ENCODE measurements around the gene SCN4A.
A peak's percentile ranks its signal among the peaks of the same experiment; 100 is the strongest.

SCN4A gene

DNA sequence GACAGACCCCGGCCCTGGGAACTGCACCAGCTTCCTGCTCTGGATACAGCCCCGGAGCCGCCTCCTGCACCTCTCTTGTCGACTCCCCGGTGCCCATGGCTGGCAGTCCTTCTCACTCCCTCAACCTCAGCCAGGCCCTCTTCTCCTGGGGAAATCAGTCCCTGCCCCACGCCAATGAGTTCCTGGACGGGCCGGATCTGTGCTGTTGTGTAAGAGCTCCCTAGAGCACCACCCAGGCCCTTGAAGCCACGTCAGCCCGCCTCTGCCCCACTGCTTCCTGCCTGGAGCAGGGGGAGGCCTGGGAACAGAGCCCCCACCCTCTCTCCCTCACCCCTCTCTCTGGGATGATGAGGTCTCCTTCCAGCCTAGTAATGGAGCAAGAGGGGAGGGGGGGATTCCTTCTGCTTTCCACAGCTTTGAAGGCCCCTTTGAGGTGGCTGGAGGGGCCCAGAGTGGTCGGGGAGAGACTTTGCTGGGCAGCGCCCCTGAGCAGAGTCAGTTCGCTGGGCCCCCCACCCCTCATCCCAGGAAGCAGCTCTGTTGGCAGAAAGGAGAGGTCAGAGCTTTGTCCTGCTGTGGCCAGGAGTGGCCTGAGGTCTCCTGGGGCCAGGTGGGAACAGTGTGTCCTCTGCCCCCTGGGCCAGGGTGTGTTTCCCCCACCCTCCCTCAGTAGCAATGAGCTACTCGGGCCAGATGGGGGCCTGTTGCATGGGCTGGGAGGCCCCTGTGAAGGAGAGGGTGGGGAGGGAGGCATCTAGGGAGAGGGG, 29.2 kb upstream of the SCN4A start:
- peak; percentile 71 to 78 for DNase-seq

DNA sequence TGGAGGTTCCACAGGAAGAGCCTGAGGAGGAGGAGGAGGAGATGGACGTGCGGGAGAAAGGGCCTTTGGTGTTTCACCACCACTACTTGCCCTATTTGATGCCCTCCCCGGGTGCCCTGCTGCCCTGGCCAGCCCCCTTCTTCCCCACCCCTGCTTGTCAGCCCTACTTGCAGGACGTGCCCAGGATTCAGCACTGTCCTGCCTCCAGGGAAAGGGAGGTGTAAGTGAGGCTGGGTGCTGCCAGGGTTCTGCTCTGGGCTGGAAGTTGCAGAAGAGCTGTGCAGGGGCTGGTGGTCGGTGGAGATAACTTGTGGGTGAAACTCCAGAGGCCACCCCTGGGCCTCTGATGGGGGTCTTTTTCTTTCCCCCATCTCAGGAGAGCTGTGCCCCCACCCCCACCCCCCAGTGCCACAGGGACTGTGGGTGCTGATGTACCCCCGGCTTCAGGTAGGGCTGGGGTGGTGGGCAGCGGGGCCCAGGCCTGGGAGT, 28.4 kb upstream of the SCN4A start:
- DNase-seq, result no peak

DNA sequence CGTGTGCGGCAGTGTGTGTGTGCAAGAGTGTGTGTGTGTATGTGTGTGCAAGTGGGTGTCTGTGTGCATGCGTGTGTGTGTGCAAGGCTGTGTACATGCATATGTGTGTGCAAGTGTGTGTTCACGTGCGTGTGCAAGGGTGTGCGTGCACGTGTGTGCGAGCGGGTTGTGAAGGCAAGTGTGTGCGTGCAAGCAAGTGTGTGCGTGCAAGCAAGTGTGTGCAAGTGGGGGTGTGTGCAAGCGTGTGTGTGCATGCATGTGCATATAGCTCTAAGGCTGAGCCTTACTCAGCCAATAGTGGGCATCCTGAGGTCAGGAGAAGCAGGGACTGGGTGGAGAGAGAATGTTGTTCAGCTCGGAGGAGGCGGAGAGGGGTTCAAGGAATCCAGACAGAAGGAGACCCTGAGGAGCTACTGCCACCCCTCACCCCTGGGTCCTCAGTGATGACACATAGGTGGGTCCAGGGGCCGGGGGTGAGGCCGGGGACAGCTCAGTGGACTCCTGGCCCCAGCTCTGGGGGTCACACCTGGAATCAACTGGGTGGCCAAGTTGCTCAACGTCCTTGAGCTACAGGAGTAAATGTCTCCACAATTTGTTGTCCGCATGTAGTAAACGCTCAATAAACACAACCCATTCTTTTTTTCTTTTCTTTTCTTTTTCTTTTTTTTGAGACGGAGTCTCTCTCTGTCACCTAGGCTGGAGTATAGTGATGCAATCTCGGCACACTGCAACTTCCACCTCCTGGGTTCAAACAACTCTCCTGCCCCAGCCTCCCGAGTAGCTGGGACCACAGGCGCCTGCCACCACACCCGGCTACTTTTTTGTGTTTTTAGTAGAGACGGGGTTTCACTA, 27.2 kb upstream of the SCN4A start:
- DNase-seq, result no peak

DNA sequence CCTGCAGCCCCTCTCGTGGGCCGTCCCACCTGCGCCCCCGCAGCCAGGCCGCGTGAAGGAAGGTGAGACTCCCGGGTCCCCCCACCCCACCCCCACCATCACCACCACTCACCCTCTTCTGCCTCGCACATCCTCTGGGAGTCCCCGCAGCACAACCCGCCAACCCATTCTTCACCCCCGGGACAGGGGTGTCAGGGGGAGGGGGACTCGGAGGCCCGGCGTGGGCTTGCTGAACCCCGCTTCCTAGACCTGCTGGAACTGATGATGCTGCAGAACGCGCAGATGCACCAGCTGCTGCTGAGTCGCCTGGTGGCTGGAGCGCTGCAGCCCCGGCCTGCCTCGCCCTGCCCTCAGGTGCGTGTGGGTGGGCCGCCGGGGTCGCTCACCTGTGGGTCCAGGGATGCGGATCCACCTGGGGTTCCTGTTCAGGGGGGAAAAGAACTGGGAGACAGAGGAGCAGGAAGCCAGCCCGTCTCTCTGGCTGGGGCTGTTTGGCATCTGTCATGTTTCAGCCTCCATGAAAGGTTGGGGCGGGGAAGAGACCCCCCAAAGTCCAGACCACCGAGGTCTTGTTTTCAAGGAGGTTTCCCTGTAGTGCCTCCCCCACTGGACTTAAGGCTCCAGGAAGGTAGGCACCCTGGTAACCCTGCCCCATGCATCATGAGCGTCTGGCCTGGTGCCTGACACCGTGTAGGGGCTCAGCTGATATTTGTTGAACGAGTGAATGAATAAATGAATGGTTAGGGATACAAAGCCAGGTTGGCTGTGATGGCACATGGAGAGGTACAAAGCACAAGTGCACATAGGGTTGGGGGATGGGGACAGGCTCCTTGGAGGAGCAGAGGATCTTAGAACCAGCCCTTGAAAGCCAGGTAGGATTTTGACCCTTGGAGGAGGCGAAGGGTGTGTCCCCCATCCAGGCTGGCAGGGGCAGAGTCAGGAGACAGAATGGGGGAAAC, 26.3 kb upstream of the SCN4A start:
- DNase-seq, result no peak

DNA sequence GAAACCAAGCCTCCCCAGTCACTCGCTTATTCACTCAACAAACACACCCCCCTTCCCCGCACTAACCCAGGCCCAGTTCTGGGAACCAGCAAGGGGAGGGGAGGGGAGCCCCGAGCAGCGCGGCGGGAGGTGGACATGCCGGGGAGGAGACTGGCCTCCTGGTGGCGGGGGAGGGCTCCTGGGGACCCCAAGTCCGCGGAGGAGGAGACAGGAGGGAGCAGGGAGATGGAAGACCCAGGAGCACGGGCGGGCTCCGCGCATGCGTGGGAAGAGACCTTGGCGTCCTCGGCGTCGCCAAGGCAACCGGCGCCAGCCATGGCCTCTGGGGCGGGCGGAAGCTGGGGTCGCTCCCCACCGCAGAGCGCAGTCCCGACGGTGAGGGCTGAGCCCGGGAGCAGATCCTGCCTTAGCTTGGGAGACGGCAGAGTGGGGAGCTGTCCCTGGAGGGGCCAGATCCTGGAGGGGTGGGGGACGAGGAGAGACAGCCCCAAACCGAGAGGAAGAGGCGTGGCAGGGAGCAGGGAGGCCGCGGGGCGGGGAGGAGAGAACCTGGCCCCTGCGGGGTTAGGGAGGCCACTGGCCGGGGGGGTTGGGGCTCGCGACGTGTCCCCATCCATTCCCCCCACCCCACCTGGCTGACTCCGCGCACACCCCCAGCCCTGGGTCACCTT, 25.5 kb upstream of the SCN4A start, which contains the start of gene PRR29:
TSS of gene PRR29 (plus strand) at position 302 of the 671 bp plus-strand sequence. CDS start at position 316, 14 bp downstream.
- peak in 1 of 2 donors; percentile 54 for DNase-seq

DNA sequence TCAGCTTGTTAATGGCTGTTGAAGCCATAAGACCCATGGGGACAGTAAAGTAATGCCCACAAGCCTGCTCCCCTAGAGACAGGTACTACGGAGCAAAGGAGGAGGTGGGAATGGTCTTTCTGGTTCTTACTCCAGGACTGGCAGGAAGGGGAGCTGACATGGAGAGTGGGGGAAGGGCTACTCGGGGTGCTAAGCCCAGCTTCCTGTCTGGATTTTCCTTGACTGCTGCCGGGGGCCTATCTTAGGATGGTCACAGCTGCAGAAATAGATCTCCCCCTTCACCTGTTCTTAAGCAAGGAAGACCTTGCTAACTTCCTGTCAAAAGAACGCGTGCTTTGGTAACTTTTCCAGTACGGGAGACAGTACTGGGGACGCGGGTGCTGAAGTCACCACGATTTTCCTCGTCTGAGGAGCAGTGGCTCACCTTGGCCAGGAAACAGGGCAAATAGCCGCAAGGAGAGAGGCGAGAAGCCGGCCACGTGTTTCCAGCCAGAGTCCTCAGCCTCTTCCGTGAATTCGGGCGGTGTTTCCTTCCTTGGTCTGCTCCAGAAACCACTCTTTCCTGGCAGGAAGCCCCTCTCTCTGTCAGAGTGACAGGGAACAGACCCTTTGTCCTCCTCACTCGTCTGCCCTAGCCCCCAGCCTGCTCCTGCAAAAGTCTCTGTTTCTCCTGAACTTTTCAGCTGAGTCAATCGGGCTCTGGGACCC, 24.8 kb upstream of the SCN4A start:
- no peak for DNase-seq

DNA sequence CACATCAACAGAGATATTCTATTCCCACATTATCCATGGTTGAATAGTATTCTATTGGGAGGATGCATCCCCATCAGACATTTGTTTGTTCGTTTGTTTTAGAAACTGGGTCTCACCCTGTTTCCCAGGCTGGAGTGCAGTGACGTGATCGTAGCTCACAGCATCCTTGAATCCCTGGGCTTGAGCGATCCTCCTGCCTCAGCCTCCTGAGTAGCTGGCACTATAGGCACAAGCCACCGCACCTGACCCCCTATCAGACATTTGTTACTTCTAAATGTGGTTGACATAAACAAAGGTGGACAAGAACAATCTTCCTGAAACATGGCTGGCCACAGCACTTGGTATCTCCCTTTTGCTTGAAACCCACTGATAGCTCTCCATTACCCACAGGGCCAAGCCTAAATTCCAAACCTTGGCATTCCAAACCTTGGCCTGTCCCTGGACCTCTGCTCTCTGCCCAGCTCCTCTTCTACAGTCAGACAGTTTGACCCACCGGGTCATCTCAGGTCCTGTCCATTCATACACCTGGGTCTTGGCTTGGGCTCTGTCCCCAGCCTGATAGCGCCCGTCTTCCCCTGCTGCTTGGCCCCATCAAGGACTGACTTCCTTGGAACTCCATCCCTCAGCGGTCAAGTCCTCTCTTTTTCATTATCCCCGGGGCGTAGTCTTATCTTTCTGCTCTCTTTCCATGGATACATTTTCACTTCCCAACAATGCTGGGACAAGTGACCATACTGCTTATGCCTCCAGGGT, 23.9 kb upstream of the SCN4A start:
- DNase-seq, result no peak

DNA sequence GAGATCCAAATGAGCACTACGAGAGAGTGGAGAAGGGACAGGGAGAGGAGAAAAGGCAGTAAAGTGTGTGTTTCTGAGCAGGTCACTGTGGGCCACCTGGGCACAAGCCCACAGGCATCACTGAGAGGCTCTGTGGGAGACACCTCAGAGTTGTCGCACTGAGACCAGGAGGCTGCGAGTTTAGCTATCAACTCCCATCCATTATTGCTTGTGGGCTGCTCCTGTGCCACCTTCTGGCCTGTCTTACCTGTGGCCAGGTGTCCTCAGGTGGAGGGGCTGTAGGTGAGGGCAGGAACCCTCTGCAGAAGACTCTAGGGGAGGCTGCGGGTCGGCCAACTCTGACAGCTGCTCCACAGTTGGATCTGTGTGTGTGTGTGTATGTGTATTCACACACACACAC, 22.9 kb upstream of the SCN4A start:
- no peak for DNase-seq

DNA sequence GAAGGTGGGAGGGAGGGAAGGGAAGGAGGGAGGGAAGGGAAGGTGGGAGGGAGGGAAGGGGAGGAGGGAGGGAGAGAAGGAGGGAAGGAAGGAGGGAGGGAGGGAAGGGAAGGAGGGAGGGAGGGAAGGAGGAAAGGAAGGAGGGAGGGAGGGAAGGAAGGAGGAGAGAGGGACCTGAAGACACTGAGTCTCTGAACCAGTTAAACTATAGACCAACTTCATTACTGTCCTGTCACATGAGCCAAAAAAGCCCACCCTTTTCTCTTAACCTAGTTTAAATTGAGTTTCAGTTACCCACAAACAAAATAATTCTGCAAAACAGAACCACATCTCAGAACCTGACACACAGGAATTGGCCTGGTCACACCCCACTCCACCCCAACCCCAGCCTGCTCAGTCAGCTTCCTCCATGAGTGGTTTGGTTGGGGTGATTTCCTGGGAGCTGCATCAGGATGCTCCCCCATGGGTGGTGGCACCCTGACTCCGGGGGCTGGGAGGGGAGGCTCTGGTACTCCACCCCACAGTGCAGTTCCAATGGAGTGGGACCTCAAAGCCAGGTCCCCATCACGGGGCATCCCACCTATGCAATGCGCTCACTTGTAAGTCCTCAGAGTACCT, 20.8 kb upstream of the SCN4A start:
- DNase-seq, result no peak

DNA sequence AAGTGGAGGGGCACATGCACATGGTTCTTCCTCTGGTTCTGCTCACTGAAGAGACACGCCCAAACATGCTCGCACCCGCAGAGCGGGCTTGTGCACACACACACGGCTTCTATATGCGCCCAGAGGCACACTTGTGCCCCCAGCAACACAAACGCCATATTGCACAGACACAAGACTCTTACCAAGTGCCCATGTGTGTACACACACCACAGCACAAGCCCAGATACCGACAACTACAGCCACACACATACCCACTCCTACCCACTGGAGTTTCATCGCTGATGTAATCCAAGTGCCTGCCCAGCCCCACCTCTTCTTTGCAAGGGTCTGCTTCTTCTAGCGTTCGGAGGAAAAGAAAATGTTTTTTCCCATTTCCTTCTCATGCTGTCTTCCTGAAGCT, 18.9 kb upstream of the SCN4A start:
- no peak for DNase-seq

DNA sequence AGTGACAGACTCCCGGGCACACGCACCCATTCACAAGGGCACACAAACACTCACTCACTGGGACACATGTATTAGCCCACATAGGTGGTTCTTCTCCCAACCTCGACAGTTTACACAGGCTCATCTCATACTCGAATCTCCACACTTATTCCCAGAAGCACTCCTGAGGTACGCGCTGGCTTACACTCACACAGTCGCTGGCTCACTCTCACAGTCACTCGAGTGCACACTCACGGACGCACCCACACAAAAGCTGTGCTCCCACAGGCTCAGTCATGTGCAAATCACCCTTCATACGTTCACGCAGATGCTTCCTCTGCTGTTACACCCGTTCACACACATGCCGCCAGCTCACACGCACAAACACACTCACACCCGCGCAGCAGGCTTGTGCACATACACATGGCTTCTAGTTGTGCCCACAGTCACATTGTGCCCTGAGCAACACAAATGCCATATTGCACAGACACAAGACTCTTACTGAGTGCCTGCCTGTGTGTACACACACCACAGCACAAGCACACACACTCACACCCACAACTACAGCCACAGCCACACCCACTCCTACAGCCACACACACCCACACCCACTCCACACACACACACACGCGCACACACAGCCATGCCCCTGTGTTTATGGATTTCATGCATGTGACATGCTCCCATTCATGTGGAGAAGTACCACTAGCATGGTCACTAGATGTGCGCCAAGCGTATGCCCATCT, 17.1 kb upstream of the SCN4A start:
- DNase-seq, result no peak

DNA sequence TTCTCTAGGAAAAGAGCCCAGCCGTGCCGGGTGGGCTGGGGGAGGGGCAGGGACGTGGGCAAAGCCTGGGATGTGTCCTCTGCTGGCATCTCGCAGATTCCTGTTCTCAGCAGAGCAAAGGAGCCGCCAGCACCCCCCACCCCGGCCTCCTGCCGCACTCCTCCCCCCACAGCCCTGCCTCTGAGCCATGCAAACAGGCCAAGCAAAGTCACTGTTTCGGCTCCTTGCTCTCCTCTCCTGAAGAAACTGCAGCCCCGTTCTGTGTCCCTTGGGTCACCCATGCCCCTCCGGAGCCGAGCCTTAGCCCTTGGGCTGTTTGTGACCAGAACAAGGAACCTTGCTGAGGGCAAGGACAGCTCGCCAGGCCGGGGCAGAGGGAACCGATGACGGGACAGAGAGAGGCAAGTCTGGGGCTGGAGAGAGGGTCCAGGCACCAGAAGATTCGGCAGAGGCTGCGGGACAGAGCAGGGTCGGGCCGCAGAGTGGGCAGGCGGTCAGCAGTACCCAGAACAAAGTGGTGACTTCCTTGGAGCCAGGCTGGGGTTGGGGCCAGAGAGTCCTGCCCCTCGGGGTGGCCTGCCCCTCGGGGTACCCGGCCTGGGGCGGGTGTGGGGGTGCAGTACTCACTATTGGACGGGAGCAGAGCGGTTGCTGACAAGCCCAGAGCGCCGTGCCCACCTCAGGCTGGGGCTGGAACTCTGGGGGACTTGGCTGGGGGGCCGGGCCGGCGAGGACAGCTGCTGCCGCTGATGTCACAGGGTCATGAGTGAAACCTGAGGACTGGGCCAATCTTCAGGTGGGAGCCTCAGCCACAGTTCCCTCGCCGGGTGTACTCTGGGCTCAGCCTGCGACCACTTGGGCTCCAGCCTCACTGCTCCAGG, 16.3 kb upstream of the SCN4A start:
- DNase-seq, result no peak

DNA sequence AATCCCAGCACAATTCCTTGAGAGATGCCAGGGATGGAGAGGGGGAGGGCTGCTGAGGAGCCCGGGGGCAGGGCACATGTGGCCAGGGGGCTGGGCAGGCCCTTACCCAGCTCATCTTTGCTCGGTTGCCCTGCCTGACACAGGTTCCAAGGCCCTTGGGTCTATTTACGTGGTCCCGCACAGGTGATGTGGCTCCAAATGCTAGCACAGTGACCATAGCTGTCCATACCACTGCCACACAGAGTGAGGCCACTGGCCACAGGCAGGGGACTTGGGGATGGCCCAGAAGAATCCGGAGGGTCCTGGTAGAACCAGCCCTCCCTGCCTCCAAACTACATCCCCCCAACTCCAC, 15.4 kb upstream of the SCN4A start:
- DNase-seq, result no peak

DNA sequence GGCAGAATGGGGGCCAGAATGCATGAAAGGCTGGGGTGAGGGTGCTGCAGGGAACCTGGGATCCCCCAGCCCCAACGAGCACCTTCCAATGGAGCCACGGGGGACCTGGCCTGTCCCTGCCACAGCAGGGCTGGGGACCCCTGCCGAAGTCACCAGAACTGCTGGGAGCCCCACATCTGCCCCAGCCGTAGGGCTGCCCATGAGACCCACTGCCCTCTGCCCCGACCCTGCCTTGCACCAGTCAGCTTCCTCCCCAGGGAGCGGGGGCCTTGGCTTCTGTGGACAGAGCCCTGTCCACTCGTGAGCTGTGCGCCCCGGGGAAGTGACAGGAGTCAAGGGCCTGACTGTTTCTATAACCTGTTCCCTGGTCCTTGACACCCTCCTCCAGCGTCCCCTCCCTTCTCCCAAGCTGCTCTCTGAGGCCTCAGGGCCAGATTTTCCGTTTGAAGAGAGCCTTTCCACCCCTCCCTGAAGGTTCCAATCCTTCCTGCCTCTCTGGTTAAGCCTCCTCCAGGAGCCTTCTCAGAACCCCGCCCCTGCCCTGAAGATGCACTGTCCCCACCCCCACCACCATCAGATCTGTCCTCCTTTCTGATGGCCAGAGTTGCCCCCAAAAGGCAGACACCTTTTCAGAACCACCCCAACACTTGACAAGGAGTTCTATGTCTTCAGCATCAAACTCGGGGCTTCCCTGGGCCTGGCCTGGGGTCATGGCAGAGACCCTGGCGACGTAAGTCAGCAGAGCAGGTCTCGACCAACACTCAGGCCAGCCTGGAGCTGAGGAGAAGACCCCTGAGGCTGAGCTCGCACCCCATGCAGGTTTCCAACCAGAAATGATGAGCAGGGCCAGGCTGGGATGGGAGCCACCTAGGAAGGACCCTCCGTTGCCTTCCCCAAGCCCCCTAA, 14.8 kb upstream of the SCN4A start:
- no peak for DNase-seq

DNA sequence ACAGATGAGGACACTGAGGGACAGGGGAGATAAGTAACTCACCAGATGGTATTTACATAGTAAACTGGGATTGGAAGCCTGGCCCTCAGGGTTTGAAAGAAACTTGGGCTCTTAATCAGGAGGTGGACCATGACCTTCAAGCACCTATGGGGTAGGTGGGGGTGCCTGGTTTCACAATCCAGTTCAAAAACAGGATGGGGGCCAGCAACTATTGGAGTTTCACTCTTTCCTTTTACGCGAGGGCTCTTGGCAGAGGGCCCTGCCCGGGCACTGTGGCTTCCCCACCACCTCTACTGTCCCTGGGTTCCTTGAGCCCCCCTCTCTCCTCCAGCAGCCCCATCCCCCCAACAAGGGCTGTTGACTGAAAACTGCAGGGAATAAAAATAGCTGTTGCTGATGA, 14.1 kb upstream of the SCN4A start:
- no peak for DNase-seq

DNA sequence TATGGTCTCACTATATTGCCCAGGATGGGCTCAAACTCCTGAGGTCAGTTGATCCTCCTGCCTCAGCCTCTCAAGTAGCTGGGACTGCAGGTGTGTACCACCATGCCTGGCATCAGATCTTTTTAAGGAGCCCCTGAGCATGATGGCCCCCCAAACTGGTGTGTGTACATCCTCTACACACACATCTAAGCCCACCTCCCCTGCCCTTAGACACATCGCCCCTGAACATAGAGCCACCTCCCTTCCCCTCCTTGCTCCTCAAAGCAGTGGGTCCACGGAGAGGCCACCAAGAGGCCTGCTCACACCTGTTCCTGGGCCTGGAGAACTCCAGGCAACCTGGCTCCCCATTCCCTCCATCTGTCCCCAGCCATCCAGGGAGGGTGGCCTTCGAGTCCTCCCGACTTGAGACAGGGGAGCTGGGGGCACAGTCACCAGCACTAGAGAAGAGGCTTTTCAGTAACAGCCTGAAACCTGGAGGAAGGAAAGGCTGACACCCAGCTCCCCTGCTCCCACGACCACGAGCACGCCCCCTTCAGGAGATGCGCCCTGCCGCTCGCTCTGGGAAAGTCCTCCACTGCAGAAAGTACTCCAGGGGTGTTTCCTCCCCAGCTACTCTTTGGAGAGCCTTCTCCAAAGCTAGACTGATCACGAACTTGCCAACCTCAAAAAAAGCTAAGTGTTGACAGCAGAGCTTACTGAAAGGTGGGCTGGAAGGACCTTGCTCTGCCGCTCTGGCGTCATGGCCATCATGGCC, 12.8 kb upstream of the SCN4A start:
- DNase-seq, result no peak
